Loucy (cell line): ENCODE measurements around the gene SCAF1.

Experiments
- EZH2phosphoT487 ChIP-seq: fragments of 200-600 bp; IDR thresholded peaks from 2 replicates; pipeline ENCODE4 v1.6.1; 2018; ENCODE audit warnings: antibody characterized with exemption, mild to moderate bottlenecking, moderate library complexity, borderline replicate concordance
- TF ChIP-seq, protein P1 (sequence below): fragments of 200-600 bp; sonication (generic); conservative IDR thresholded peaks from 2 replicates; pipeline ENCODE4 v1.5.1; 2014; ENCODE audit warnings: mild to moderate bottlenecking, antibody characterized with exemption, low read length

- TF ChIP-seq, protein P1, sequence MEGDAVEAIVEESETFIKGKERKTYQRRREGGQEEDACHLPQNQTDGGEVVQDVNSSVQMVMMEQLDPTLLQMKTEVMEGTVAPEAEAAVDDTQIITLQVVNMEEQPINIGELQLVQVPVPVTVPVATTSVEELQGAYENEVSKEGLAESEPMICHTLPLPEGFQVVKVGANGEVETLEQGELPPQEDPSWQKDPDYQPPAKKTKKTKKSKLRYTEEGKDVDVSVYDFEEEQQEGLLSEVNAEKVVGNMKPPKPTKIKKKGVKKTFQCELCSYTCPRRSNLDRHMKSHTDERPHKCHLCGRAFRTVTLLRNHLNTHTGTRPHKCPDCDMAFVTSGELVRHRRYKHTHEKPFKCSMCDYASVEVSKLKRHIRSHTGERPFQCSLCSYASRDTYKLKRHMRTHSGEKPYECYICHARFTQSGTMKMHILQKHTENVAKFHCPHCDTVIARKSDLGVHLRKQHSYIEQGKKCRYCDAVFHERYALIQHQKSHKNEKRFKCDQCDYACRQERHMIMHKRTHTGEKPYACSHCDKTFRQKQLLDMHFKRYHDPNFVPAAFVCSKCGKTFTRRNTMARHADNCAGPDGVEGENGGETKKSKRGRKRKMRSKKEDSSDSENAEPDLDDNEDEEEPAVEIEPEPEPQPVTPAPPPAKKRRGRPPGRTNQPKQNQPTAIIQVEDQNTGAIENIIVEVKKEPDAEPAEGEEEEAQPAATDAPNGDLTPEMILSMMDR = no peak
- no peak for TF ChIP-seq EZH2phosphoT487
Measured at GRCh38 chr19:49605605-49606004, 36.4 kb upstream of the SCAF1 start.
